ENCODE data around the gene TADA3.
A peak's percentile ranks its signal among the peaks of the same experiment; 100 is the strongest.

Gene TADA3

DNA sequence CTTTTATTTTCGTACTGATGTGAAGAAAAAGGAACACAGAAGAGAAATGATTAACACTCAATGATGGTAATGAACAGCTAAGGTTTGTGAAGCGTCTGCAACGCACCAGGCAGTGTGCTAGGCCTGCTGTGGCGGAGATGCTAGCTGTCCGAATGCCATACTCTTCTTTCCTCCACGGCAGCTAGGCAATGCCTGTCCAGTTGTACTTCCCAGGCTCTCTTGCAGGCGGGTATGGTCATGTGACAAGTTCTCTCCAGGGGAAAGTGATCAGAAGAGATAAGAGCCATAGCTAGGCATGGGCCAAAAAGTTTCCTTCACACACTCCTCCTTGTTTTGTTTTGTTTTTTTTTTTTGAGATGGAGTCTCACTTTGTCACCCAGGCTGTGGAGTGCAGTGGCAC is 6.7 kb downstream of the TADA3 start:
- in situ Hi-C loops (cut with MboI; ENCODE audit: low pct_unique_long_range_greater_than_20kb, low sequenced_read_pairs, unreplicated experiment): no loop called here
- TF ChIP-seq, protein P1, sequence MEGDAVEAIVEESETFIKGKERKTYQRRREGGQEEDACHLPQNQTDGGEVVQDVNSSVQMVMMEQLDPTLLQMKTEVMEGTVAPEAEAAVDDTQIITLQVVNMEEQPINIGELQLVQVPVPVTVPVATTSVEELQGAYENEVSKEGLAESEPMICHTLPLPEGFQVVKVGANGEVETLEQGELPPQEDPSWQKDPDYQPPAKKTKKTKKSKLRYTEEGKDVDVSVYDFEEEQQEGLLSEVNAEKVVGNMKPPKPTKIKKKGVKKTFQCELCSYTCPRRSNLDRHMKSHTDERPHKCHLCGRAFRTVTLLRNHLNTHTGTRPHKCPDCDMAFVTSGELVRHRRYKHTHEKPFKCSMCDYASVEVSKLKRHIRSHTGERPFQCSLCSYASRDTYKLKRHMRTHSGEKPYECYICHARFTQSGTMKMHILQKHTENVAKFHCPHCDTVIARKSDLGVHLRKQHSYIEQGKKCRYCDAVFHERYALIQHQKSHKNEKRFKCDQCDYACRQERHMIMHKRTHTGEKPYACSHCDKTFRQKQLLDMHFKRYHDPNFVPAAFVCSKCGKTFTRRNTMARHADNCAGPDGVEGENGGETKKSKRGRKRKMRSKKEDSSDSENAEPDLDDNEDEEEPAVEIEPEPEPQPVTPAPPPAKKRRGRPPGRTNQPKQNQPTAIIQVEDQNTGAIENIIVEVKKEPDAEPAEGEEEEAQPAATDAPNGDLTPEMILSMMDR (IDR thresholded peaks at IDR 0.05; ENCODE audit: extremely low read depth, insufficient read depth, missing control alignments): no peak
- no peak for DNase-seq (ENCODE audit: low spot score)

DNA sequence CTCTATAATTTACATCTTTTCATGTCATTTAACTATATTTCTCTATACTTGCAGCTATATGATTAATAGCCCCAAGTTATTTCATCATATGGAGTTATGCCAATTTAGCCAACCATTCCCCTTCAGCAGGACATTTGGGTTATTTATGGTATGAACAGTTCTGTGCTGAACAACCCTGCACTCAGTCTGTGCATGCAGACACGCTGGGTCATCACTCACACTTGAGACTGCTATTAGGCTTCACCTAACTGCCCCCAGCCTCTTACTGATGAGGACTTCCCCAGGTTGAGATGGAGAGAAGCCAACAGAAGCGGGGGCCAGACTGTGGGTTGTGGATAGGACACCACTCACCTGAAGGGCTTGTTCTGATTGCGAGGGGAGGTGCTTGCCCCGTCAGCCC is 7.3 kb downstream of the TADA3 start:
- no peak for DNase-seq (ENCODE audit: low spot score)
- in situ Hi-C loops (cut with MboI; ENCODE audit: low pct_unique_long_range_greater_than_20kb, low sequenced_read_pairs, unreplicated experiment): no loop called here
- TF ChIP-seq, protein P1 (IDR thresholded peaks at IDR 0.05; ENCODE audit: extremely low read depth, insufficient read depth, missing control alignments): no peak

DNA sequence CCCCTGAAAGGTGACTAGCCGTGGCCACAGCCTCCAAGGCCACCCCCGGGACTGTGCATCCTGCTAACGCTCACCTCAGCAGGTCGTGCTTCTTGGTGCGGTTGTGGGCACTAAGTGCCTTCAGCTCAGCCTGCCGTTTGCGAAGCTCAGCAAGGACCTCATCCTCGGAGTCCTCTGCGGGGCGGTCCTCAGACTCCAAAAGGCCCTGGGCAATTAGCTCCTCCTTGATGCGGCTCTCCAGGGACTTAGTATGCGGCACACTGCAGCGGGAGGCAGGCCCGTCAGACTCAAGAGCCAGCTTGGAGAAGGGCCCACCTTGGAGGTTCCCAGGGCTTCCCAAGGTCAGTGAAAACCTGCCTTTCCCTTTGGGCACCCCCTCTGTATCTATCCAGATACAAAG is 8.3 kb downstream of the TADA3 start:
- TF ChIP-seq, protein P1 (IDR thresholded peaks at IDR 0.05; ENCODE audit: extremely low read depth, insufficient read depth, missing control alignments): no peak
- in situ Hi-C loops (cut with MboI; ENCODE audit: low pct_unique_long_range_greater_than_20kb, low sequenced_read_pairs, unreplicated experiment): no loop called here
- DNase-seq (ENCODE audit: low spot score): no peak

DNA sequence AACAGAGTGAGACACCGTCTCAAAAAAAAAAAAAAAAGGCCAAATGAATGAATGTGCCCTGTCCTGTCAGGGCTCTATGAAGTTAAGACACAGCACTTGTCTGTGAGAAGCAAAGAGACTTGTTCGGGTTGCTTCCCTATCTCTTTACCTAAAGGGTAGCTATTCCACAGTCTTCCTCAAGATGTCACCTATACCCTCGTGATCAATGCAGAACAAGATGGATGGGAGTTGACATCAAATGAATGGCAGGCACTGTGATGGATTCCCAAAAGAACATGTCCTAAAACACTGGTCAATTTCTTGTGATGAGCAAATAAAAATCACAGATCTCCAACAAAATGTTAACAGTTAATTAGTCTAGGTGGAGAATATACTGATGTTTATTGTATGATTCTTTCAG is 9.5 kb downstream of the TADA3 start:
- no peak for DNase-seq (ENCODE audit: low spot score)
- in situ Hi-C loops (cut with MboI; ENCODE audit: low pct_unique_long_range_greater_than_20kb, low sequenced_read_pairs, unreplicated experiment): no loop called here
- TF ChIP-seq, protein P1 (IDR thresholded peaks at IDR 0.05; ENCODE audit: extremely low read depth, insufficient read depth, missing control alignments): peak; percentile 41

DNA sequence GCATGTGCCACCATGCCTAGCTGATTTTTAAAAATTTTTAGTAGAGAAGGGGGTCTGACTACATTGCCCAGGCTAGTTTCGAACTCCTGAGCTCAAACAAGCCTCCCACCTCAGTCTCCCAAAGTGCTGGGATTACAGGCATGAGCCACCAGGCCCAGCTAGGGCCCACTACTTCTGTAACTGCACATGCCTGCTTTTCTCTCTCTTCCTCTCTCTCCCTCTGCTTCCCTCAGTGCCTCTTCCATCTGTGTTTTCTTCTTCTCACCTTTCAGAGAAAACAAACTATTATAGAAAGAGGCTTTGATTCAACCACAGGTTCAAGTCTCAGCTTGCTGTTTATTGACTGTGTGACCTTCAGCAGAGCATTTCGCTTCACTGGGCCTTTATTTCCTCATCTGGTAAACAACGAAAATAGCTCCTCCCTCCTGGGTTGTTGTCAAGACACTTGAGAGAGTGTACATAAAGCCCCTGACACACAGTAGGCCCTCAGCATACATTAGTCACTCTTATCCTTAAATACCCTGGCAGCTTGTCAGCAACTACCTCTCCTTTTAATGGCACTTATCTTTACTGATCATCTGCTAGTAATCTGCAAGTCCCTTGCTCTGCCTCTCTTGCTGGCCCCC is 10.2 kb downstream of the TADA3 start:
- no peak for DNase-seq (ENCODE audit: low spot score)
- in situ Hi-C loops (cut with MboI; ENCODE audit: low pct_unique_long_range_greater_than_20kb, low sequenced_read_pairs, unreplicated experiment): no loop called here
- TF ChIP-seq, protein P1 (IDR thresholded peaks at IDR 0.05; ENCODE audit: extremely low read depth, insufficient read depth, missing control alignments): no peak

DNA sequence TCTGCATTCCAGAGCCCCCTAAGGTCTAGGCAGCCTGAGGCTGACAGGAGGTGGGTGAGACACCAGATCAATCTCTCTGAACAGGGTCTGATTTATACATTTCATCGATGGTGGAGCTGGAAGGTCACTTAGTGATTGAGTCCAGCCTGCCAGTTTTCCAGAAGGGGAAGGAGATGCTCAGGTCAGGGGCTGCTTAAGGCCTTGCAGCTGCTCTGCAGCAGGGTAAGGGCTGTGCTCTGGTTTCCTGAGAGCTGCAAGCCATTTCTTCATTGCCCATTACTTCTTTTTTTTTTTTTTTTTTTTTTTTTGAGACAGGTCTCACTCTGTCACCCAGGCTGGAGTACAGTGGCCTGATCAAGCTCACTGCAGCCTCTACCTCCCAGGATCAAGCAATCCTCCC is 10.7 kb downstream of the TADA3 start:
- TF ChIP-seq, protein P1 (IDR thresholded peaks at IDR 0.05; ENCODE audit: extremely low read depth, insufficient read depth, missing control alignments): no peak

More for the DNA sequence above, 10.7 kb downstream of the TADA3 start:
- no peak for DNase-seq (ENCODE audit: low spot score)
- in situ Hi-C loops (cut with MboI; ENCODE audit: low pct_unique_long_range_greater_than_20kb, low sequenced_read_pairs, unreplicated experiment): no loop called here
